ENCODE results near the gene HTT. TPM values are rescaled to one million over a fixed set of nuclear protein-coding genes. Genes with fewer than 3 reads are reported as not detected.

The HTT gene
- total RNA-seq, 1 experiment from 2014 or later: 85.4 TPM

GRCh38 chr4:3178351-3178750 is 103.9 kb downstream of the HTT start:
- Mint-ChIP-seq H3K27ac (no peak overlapping the region), H3K36me3 (peaks cover 56% of the 10 kb centered on the region)
- CTCF ChIA-PET: no interaction called here

GRCh38 chr4:3179126-3179706 is 104.7 kb downstream of the HTT start:
- H3K4me1 Mint-ChIP-seq: peaks cover 6% of the 10 kb centered on the region
- H3K36me3 Mint-ChIP-seq: peaks cover 61% of the 10 kb centered on the region
- ATAC-seq (no peak), DNase-seq (ENCODE audit: low spot score) (no peak)
- peak overlapping the region; percentile 10; the same call in 1 of the 2 replicates for H3K27ac Mint-ChIP-seq
- H3K4me3 Mint-ChIP-seq: no peak overlapping the region
- TF ChIP-seq FOXK1 (CRISPR knock-in tag; IDR thresholded peaks at IDR 0.05): no peak
- no peak for TF ChIP-seq ZNF532 (CRISPR knock-in tag; IDR thresholded peaks at IDR 0.05; ENCODE audit: borderline replicate concordance)
- TF ChIP-seq SP1 (CRISPR knock-in tag; conservative IDR thresholded peaks at IDR 0.05): no peak
- TF ChIP-seq CBFB (CRISPR knock-in tag; IDR thresholded peaks at IDR 0.05; ENCODE audit: low read depth): no peak
- no peak for TF ChIP-seq ZSCAN18 (CRISPR knock-in tag; IDR thresholded peaks at IDR 0.05)
- H3K9me3 Mint-ChIP-seq: no peaks in the 10 kb centered on the region
- POLR2A ChIA-PET: no interaction called here
- H3K27me3 Mint-ChIP-seq (ENCODE audit: low read depth): no peaks in the 10 kb centered on the region
- CTCF ChIA-PET: no interaction called here

More at GRCh38 chr4:3178351-3178750, 103.9 kb downstream of the HTT start:
- H3K4me3 Mint-ChIP-seq: no peak overlapping the region
- H3K27me3 Mint-ChIP-seq (ENCODE audit: low read depth): no peaks in the 10 kb centered on the region
- POLR2A ChIA-PET: no interaction called here
- H3K9me3 Mint-ChIP-seq: no peaks in the 10 kb centered on the region
- no peak for DNase-seq (ENCODE audit: low spot score)
- no peak for ATAC-seq
- TF ChIP-seq NFYB (CRISPR knock-in tag; conservative IDR thresholded peaks at IDR 0.05; ENCODE audit: low read depth) (no peak), GRHL2 (CRISPR knock-in tag; IDR thresholded peaks at IDR 0.05; ENCODE audit: insufficient replicate concordance, severe bottlenecking) (no peak), SMAD4 (CRISPR knock-in tag; IDR thresholded peaks at IDR 0.05) (no peak), FOXP1 (CRISPR knock-in tag; IDR thresholded peaks at IDR 0.05; ENCODE audit: borderline replicate concordance) (no peak), NFE2L1 (CRISPR knock-in tag; IDR thresholded peaks at IDR 0.05) (no peak)
- TF ChIP-seq, protein P1, sequence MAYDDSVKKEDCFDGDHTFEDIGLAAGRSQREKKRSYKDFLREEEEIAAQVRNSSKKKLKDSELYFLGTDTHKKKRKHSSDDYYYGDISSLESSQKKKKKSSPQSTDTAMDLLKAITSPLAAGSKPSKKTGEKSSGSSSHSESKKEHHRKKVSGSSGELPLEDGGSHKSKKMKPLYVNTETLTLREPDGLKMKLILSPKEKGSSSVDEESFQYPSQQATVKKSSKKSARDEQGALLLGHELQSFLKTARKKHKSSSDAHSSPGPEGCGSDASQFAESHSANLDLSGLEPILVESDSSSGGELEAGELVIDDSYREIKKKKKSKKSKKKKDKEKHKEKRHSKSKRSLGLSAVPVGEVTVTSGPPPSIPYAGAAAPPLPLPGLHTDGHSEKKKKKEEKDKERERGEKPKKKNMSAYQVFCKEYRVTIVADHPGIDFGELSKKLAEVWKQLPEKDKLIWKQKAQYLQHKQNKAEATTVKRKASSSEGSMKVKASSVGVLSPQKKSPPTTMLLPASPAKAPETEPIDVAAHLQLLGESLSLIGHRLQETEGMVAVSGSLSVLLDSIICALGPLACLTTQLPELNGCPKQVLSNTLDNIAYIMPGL (CRISPR knock-in tag; IDR thresholded peaks at IDR 0.05): no peak
- TF ChIP-seq, protein P2, sequence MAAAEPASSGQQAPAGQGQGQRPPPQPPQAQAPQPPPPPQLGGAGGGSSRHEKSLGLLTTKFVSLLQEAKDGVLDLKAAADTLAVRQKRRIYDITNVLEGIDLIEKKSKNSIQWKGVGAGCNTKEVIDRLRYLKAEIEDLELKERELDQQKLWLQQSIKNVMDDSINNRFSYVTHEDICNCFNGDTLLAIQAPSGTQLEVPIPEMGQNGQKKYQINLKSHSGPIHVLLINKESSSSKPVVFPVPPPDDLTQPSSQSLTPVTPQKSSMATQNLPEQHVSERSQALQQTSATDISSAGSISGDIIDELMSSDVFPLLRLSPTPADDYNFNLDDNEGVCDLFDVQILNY (CRISPR knock-in tag; IDR thresholded peaks at IDR 0.05): no peak
- peaks cover 6% of the 10 kb centered on the region for H3K4me1 Mint-ChIP-seq

- ATAC-seq: no peak
- no peaks in the 10 kb centered on the region for H3K9me3 Mint-ChIP-seq
- peaks cover 6% of the 10 kb centered on the region for H3K4me1 Mint-ChIP-seq
- H3K27ac Mint-ChIP-seq: no peak overlapping the region
- no peak for DNase-seq (ENCODE audit: low spot score)
- no peaks in the 10 kb centered on the region for H3K27me3 Mint-ChIP-seq (ENCODE audit: low read depth)
- H3K4me3 Mint-ChIP-seq: no peak overlapping the region
- H3K36me3 Mint-ChIP-seq: peaks cover 56% of the 10 kb centered on the region
- POLR2A ChIA-PET: no interaction called here
- CTCF ChIA-PET: no interaction called here
- TF ChIP-seq KAT7 (CRISPR knock-in tag; IDR thresholded peaks at IDR 0.05; ENCODE audit: borderline replicate concordance): no peak
- no peak for TF ChIP-seq GTF2I (CRISPR knock-in tag; conservative IDR thresholded peaks at IDR 0.05)
- TF ChIP-seq ZNF263 (CRISPR knock-in tag; IDR thresholded peaks at IDR 0.05; ENCODE audit: low read depth): no peak
- no peak for TF ChIP-seq OVOL2 (CRISPR knock-in tag; IDR thresholded peaks at IDR 0.05; ENCODE audit: borderline replicate concordance)
- TF ChIP-seq FOXJ3 (CRISPR knock-in tag; IDR thresholded peaks at IDR 0.05; ENCODE audit: borderline replicate concordance): no peak
- TF ChIP-seq, protein P1 (CRISPR knock-in tag; IDR thresholded peaks at IDR 0.05): no peak
- TF ChIP-seq, protein P3, sequence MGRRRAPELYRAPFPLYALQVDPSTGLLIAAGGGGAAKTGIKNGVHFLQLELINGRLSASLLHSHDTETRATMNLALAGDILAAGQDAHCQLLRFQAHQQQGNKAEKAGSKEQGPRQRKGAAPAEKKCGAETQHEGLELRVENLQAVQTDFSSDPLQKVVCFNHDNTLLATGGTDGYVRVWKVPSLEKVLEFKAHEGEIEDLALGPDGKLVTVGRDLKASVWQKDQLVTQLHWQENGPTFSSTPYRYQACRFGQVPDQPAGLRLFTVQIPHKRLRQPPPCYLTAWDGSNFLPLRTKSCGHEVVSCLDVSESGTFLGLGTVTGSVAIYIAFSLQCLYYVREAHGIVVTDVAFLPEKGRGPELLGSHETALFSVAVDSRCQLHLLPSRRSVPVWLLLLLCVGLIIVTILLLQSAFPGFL (CRISPR knock-in tag; IDR thresholded peaks at IDR 0.05; ENCODE audit: borderline replicate concordance): no peak
- TF ChIP-seq ZNF138 (CRISPR knock-in tag; conservative IDR thresholded peaks at IDR 0.05): no peak
These were observed 108.5 kb downstream of the HTT start for GRCh38 chr4:3183008-3183407.

Measured in WTC11 (cell line).